Tibial artery (tissue), 4 donors: ENCODE data around the gene SMARCB1.

Source experiments
- DNase-seq, 2 donors: peaks; one replicate each; pipeline ENCODE4 v3.0.0-alpha.2; 2019
- H3K27ac ChIP-seq, 2 donors: fragments of 200-600 bp; sonication (generic) in 1 of 2; 1 replicate in 1 of 2; 2 replicates in 1 of 2; pipeline ENCODE4 v1.5.1; 2018 to 2019; ENCODE audit warnings: mild to moderate bottlenecking in 1 of 2
- H3K27me3 ChIP-seq, 2 donors: fragments of 200-600 bp; sonication (generic) in 1 of 2; one replicate each; pipeline versions ENCODE4 v1.5.1 to v1.6.0; 2016 to 2019
- H3K36me3 ChIP-seq, 3 donors: fragments of 200-600 bp; sonication (generic) in 2 of 3; one replicate each; pipeline ENCODE4 v1.5.1; 2016 to 2019; ENCODE audit warnings: mild to moderate bottlenecking in 2 of 3
- H3K4me1 ChIP-seq, 4 donors: fragments of 200-600 bp; sonication (generic) in 2 of 4; 1 replicate in 3 of 4; 2 replicates in 1 of 4; pipeline ENCODE4 v1.5.1; 2016 to 2019
- H3K4me3 ChIP-seq, 2 donors: fragments of 200-600 bp; sonication (generic) in 1 of 2; 1 replicate in 1 of 2; 2 replicates in 1 of 2; pipeline ENCODE4 v1.5.1; 2018 to 2019; ENCODE audit warnings: mild to moderate bottlenecking in 2 of 2
- H3K9me3 ChIP-seq, 3 donors: fragments of 200-600 bp; sonication (generic) in 1 of 3; one replicate each; pipeline ENCODE4 v1.5.1; 2016 to 2019
- intact Hi-C: fragments of 100-400 bp; cut with DNase I; formaldehyde crosslinking; loops from one replicate; pipeline ENCODE4 v1.15.0; 2023; ENCODE audit warnings: low total_unique reads
- TF ChIP-seq, protein P1 (sequence below), 2 experiments: fragments of 200-600 bp in 1 of 2; fragments of 450-650 bp in 1 of 2; IDR thresholded peaks; one replicate each; pipeline ENCODE4 v1.5.1; 2017 to 2019; ENCODE audit warnings: antibody characterized with exemption in 2 of 2, mild to moderate bottlenecking in 1 of 2, moderate library complexity in 1 of 2

The SMARCB1 gene

DNA sequence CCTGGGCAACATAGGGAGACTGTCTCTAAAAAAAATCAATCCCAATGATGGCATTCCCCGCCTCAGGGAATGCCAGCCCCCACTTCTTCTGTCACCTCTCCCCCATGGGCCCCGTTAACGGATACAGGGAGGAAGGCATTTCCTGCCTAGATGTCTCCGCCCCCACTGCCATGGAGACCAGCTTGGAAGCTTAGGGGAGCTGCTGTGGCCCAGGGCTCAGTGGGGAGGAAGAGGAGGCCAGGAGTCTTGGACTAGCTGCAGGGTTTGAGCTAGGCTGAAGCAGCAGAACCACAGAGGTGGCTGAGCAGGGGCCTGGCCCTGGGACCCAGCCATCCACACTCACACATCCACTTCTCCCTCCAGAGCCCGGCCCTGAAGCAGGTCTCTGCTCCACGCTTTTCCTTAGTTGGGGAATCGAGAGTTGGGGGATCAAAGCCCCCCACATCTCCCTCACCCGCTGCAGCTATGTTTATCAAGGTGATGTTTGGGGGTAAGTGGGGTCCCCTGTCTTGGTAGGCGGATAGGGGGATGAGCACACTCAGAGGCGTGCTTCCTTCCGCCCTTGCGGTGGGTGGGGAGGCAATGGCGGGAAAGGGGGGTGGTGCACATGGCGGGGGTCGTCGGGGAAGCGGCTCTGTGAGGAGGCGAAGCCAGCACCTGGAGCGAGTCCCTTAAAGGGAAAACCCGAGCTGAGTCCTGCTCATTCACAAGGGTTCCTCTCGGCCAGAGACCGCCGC, 23.8 kb upstream of the SMARCB1 start, which contains the start of gene C22orf15:
TSS of gene C22orf15 (plus strand) at position 149 of the 737 bp plus-strand sequence. CDS start at position 466, 317 bp downstream.
- Histone ChIP-seq H3K9me3 (no peaks in the 10 kb centered on the region), H3K27ac (peak within 1 kb of the TSS in 1 of 2 donors; percentile 10), H3K4me3 (peak within 1 kb of the TSS; percentile 22 to 33), H3K27me3 (no peaks in the 10 kb centered on the region), H3K36me3 (peaks cover 0 to 13% (median 0%) of the 10 kb centered on the region in 3 donors), H3K4me1 (peaks cover 0 to 38% (median 33%) of the 10 kb centered on the region in 4 donors)
- intact Hi-C loops: no loop called here
- DNase-seq: no peak
- TF ChIP-seq, protein P1, sequence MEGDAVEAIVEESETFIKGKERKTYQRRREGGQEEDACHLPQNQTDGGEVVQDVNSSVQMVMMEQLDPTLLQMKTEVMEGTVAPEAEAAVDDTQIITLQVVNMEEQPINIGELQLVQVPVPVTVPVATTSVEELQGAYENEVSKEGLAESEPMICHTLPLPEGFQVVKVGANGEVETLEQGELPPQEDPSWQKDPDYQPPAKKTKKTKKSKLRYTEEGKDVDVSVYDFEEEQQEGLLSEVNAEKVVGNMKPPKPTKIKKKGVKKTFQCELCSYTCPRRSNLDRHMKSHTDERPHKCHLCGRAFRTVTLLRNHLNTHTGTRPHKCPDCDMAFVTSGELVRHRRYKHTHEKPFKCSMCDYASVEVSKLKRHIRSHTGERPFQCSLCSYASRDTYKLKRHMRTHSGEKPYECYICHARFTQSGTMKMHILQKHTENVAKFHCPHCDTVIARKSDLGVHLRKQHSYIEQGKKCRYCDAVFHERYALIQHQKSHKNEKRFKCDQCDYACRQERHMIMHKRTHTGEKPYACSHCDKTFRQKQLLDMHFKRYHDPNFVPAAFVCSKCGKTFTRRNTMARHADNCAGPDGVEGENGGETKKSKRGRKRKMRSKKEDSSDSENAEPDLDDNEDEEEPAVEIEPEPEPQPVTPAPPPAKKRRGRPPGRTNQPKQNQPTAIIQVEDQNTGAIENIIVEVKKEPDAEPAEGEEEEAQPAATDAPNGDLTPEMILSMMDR (IDR thresholded peaks at IDR 0.05): no peak

DNA sequence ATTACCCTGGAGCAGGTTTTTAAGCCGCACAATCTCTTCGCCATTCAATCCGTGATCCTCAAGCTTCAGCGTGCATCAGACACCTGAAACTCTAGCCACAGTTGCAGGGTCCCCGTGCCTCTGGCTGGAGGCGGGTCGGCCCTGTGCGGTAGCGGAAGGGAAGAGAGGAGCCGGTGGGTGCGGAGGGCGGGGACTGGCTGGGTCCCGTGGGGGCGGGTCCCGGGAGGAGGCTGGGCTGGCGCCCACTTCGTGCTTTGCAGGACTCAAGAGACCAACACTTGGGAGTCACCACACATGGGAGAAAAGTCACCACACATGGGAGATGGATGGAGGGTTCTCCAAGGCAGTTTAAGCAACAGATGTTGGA, 23.2 kb upstream of the SMARCB1 start:
- peak overlapping the region; percentile 22 to 33 for H3K4me3 ChIP-seq
- TF ChIP-seq, protein P1 (IDR thresholded peaks at IDR 0.05): no peak
- no peaks in the 10 kb centered on the region for H3K27me3 ChIP-seq
- no peaks in the 10 kb centered on the region for H3K9me3 ChIP-seq
- intact Hi-C loops: no loop called here
- no peak for DNase-seq
- no peak overlapping the region for H3K27ac ChIP-seq
- H3K4me1 ChIP-seq: peaks cover 0 to 44% (median 34%) of the 10 kb centered on the region in 4 donors
- H3K36me3 ChIP-seq: peaks cover 0 to 13% (median 0%) of the 10 kb centered on the region in 3 donors

DNA sequence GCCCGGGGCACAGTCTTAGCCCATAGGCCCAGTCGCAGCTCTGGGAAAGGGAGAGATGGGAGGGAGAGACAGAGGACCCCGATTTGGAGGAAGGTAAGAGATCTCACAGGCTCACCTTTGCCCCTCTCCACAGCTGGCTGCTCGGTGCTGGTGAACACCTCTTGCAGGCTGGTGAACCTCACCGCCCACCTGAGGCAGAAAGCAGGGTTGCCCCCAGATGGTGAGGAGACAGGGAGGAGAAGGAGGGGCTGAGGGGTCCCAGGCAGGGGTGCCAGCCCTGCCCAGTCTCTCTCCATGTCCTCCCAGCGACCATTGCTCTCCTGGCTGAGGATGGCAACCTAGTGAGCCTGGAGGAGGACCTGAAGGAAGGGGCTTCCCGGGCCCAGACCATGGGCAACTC, 22.8 kb upstream of the SMARCB1 start:
- Histone ChIP-seq H3K4me3 (peak overlapping the region in 1 of 2 donors; percentile 33), H3K27ac (no peak overlapping the region), H3K4me1 (peaks cover 0 to 48% (median 38%) of the 10 kb centered on the region in 4 donors), H3K36me3 (peaks cover 0 to 13% (median 0%) of the 10 kb centered on the region in 3 donors), H3K27me3 (no peaks in the 10 kb centered on the region), H3K9me3 (no peaks in the 10 kb centered on the region)
- DNase-seq: no peak
- intact Hi-C loops: no loop called here
- TF ChIP-seq, protein P1 (IDR thresholded peaks at IDR 0.05): no peak

DNA sequence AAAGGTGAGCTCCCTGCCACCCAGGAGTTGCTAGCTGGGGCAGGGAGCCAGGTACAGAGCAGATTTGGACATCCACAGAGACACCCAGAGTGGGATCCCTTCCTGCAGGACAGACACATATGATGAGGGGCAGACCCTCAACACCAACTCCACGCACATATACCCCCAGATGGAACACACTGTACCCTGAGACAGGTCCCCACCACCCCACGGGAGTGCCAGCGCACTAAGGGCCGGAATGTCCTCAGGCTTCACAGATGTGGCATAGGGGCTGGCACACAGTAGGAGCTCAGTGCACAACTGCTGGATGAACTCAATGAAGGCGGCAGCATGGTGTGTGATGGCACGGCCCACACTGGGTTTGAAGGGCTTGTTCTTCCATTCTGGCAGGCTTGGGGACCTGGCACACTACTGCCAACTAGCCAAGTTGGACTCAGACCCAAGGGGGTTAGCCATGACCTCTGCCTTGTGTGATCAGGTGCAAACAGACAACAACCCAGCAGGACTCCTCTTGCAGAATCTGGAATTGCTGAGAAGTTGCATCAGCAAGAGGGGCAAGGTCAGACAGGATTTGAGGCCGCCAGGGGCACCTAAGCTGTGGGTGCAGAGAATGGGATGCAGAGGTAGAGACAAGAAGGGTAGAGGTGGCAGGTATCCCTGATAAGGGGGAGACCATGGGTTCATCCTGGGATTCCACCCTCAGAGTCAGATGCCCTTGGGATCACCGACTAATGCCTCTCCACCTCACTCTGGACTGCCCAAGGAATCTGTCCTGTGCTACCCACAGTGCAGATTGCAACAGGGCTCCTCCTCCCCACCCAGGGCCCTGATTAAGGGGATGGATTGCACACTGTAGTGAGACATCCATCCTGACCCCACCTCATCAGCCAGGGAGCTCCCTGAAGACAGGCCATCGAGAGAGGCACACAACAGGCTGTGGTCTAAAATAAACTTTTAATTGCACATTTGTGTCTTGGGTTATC, 21.6 kb upstream of the SMARCB1 start:
- no peak for DNase-seq
- intact Hi-C loops: loop anchor here (5.0 kb wide), 1 partner anchor 82 kb away; no protein-coding TSS in a partner anchor
- Histone ChIP-seq H3K27ac (no peak overlapping the region), H3K4me3 (no peak overlapping the region), H3K9me3 (no peaks in the 10 kb centered on the region), H3K4me1 (peaks cover 0 to 52% (median 39%) of the 10 kb centered on the region in 4 donors), H3K36me3 (peaks cover 0 to 13% (median 0%) of the 10 kb centered on the region in 3 donors), H3K27me3 (no peaks in the 10 kb centered on the region)
- TF ChIP-seq, protein P1 (IDR thresholded peaks at IDR 0.05): no peak

DNA sequence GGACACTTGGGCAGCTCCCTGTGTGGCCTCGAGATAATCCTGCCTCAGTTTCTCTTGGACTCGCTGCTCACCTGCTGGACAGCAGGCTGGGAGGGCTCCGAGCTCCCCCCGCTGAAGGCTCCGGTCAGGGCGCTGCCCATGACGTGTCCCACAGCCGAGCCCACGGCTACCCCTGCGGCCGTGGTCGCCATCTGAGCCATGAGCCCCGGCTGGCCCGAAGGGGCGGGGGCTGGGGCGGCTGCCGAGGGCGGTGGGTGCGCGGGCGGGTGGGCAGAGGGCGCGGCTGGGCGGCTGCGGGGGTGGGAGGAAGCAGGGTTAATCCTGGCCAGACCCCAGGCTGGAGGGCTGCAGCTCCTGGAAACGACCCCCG, 19.5 kb upstream of the SMARCB1 start:
- no peaks in the 10 kb centered on the region for H3K27me3 ChIP-seq
- peak overlapping the region; percentile 67 to 88 for H3K27ac ChIP-seq
- no peaks in the 10 kb centered on the region for H3K9me3 ChIP-seq
- intact Hi-C loops: loop anchor here (5.0 kb wide), 1 partner anchor 80 kb away; no protein-coding TSS in a partner anchor
- no peak for DNase-seq
- H3K36me3 ChIP-seq: peaks cover 0 to 13% (median 0%) of the 10 kb centered on the region in 3 donors
- H3K4me1 ChIP-seq: peaks cover 0 to 66% (median 43%) of the 10 kb centered on the region in 4 donors
- TF ChIP-seq, protein P1 (IDR thresholded peaks at IDR 0.05): no peak
- peak overlapping the region; percentile 58 to 88 for H3K4me3 ChIP-seq
